Endothelial cell (in vitro differentiated cells): ENCODE measurements around the gene SKI. TPM values are rescaled to one million over a fixed set of nuclear protein-coding genes. Genes with fewer than 3 reads are reported as not detected.

Experiments
- DNase-seq: peaks from one replicate; pipeline ENCODE4 v3.0.0; 2021; ENCODE audit warnings: low spot score
- H3K27ac Mint-ChIP-seq: one replicate; pipeline ENCODE4 v1.8.0; 2021; ENCODE audit warnings: mixed read lengths, inconsistent platforms; ENCODE audit not compliant: unreplicated experiment
- H3K27me3 Mint-ChIP-seq: one replicate; pipeline ENCODE4 v1.8.0; 2021; ENCODE audit warnings: mild to moderate bottlenecking, moderate library complexity, mixed read lengths, inconsistent platforms; ENCODE audit not compliant: unreplicated experiment
- H3K36me3 Mint-ChIP-seq: one replicate; pipeline ENCODE4 v1.8.0; 2021; ENCODE audit warnings: mild to moderate bottlenecking, low read depth, mixed read lengths, inconsistent platforms; ENCODE audit not compliant: unreplicated experiment
- H3K4me1 Mint-ChIP-seq: one replicate; pipeline ENCODE4 v1.8.0; 2021; ENCODE audit warnings: mild to moderate bottlenecking, mixed read lengths, inconsistent platforms; ENCODE audit not compliant: unreplicated experiment
- H3K4me3 Mint-ChIP-seq: one replicate; pipeline ENCODE4 v1.8.0; 2021; ENCODE audit warnings: mild to moderate bottlenecking, mixed read lengths, inconsistent platforms; ENCODE audit not compliant: unreplicated experiment
- H3K9me3 Mint-ChIP-seq: one replicate; pipeline ENCODE4 v1.8.0; 2021; ENCODE audit warnings: mixed read lengths, inconsistent platforms; ENCODE audit not compliant: unreplicated experiment
- total RNA-seq: library from RNA; stranded (reverse); fragmentation: NEBNext Ultra II Directional; extraction: Animal tissue kit (Norgen Biotek cat#: 25700); gene quantifications from one replicate; pipeline ENCODE4 v1.2.1, GENCODE V29; 2021; ENCODE audit not compliant: unreplicated experiment
- TF ChIP-seq, protein P1 (sequence below): fragments of 200-600 bp; sonication (generic); IDR thresholded peaks from one replicate; pipeline ENCODE4 v1.5.0; 2021; ENCODE audit warnings: antibody characterized with exemption; ENCODE audit not compliant: unreplicated experiment

The SKI gene
- total RNA-seq, 1 donor from 2014 or later = 73.3 TPM

- H3K27me3 Mint-ChIP-seq = peaks cover 12% of the 10 kb centered on the region
These were observed 19.6 kb downstream of the SKI start for GRCh38 chr1:2247760-2248126.

GRCh38 chr1:2248127-2248826 is 20.2 kb downstream of the SKI start:
- DNase-seq = no peak
- Mint-ChIP-seq H3K4me3 (no peak overlapping the region), H3K36me3 (peaks cover 9% of the 10 kb centered on the region), H3K4me1 (peaks cover 24% of the 10 kb centered on the region), H3K9me3 (no peaks in the 10 kb centered on the region), H3K27me3 (peaks cover 17% of the 10 kb centered on the region), H3K27ac (no peak overlapping the region)
- TF ChIP-seq, protein P1, sequence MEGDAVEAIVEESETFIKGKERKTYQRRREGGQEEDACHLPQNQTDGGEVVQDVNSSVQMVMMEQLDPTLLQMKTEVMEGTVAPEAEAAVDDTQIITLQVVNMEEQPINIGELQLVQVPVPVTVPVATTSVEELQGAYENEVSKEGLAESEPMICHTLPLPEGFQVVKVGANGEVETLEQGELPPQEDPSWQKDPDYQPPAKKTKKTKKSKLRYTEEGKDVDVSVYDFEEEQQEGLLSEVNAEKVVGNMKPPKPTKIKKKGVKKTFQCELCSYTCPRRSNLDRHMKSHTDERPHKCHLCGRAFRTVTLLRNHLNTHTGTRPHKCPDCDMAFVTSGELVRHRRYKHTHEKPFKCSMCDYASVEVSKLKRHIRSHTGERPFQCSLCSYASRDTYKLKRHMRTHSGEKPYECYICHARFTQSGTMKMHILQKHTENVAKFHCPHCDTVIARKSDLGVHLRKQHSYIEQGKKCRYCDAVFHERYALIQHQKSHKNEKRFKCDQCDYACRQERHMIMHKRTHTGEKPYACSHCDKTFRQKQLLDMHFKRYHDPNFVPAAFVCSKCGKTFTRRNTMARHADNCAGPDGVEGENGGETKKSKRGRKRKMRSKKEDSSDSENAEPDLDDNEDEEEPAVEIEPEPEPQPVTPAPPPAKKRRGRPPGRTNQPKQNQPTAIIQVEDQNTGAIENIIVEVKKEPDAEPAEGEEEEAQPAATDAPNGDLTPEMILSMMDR = no peak

More at GRCh38 chr1:2247760-2248126, 19.6 kb downstream of the SKI start:
- H3K4me1 Mint-ChIP-seq = peaks cover 24% of the 10 kb centered on the region
- no peak for DNase-seq
- TF ChIP-seq, protein P1 = no peak
- peaks cover 4% of the 10 kb centered on the region for H3K36me3 Mint-ChIP-seq
- no peaks in the 10 kb centered on the region for H3K9me3 Mint-ChIP-seq
- no peak overlapping the region for H3K4me3 Mint-ChIP-seq
- no peak overlapping the region for H3K27ac Mint-ChIP-seq

GRCh38 chr1:2248854-2249558 is 20.9 kb downstream of the SKI start:
- Mint-ChIP-seq H3K36me3 (peaks cover 11% of the 10 kb centered on the region), H3K9me3 (no peaks in the 10 kb centered on the region), H3K4me3 (no peak overlapping the region), H3K4me1 (peaks cover 24% of the 10 kb centered on the region), H3K27me3 (peaks cover 17% of the 10 kb centered on the region), H3K27ac (no peak overlapping the region)
- DNase-seq = no peak
- TF ChIP-seq, protein P1 = no peak

DNA sequence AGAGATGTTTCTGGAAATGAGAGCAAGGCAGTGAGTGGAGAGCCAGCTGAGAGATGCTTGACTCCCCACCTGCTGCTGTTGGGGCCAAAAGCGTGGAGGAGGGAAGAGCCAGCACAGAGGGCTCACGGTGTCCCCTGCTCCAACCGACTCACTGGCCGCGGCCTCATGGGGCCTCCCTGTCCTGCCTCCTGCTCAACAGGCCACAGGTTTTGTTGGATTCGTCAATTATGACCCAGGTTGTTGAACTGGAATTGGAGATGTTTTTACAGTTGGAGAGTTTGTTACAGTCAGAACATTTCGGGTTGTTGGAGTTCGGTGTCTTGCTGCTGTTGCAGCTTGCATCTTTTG is 21.4 kb downstream of the SKI start:
- Mint-ChIP-seq H3K9me3 (no peaks in the 10 kb centered on the region), H3K27me3 (peaks cover 19% of the 10 kb centered on the region), H3K4me1 (peaks cover 26% of the 10 kb centered on the region), H3K27ac (no peak overlapping the region), H3K36me3 (peaks cover 11% of the 10 kb centered on the region), H3K4me3 (no peak overlapping the region)
- TF ChIP-seq, protein P1 = no peak
- DNase-seq = no peak

DNA sequence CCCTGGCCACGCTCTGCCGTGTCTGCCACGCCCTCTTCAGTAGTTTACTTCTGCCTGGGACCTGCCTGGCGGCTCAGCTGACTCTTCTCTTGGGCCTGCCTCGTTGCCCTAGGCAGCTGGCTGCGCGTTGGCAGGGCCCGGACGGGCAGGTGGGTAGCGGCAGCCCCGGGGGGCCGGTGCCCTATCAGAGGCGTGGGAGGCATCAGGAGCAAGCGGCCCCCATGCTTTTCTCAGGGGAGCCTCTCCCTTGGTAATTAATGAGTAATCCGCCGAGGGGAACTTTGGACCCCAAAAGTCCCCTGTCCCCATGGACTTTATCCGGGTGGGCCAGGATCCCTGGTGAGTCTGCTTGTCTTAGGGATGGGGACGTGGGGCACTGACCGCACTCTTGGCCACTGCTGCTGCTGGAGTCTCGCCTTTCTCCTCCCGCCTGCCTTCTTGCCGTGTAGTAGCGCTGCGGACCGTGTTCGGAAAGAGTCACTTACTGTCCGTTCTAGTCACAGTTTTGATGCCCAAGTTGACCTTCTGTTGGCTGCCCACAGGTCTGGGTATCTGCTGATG is 22.7 kb downstream of the SKI start:
- Mint-ChIP-seq H3K27ac (no peak overlapping the region), H3K4me1 (peaks cover 28% of the 10 kb centered on the region), H3K4me3 (no peak overlapping the region), H3K36me3 (peaks cover 11% of the 10 kb centered on the region), H3K9me3 (no peaks in the 10 kb centered on the region), H3K27me3 (peaks cover 20% of the 10 kb centered on the region)
- TF ChIP-seq, protein P1 = no peak
- no peak for DNase-seq
